CD4-positive, alpha-beta T cell treated with Interleukin-10 for 1 hour (primary cell): ENCODE data around the gene SMYD3.
"Not testable (repeated sequence)": the region's sequence is repeated elsewhere in the genome, so short reads cannot be mapped to it uniquely, and the experiment has no call there.

Source experiments
- DNase-seq: peaks from one replicate; pipeline ENCODE4 v3.0.0-alpha.2; 2020

Gene SMYD3

DNA sequence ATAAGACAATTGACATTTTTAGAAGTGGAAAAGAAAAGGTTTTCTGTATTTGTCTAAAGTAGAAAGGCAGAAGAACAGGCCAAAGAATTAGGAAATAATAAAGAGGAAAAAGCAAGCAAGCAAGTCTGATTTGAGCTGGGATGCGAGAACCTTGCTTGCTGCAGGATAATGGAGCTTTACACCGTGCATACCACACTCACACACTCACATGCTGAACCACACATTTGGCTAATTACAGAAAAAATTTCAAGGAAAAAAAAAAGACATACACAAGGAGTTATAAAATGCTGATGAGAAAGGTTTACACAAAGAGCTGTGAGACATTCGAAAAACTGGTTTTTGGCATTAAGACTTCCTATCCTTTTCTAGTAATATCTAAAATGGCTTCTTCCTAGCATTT lies 758.4 kb downstream of the SMYD3 start:
- no peak for DNase-seq

DNA sequence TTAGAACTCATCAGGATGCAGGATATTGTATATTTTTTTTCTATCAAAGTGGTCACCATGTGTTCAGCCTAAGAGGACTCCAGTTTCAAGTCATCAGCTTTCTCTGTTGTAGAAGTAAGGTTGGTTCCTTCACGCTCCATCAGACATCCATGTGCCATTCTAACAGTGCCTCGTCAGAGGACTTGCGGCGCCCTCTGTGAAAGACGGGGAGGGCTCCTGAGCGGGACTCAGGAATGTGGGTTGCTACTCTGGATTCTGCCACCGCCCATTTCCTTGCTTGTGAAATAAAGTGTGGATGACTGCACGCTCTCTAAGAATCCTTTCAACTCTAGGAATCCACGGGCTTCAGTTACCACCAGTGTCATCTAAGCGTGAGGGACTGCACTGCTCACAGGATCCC lies 758.8 kb downstream of the SMYD3 start:
- no peak for DNase-seq

GRCh38 chr1:245742896-245743295 lies 764.2 kb downstream of the SMYD3 start:
- no peak for DNase-seq

DNA sequence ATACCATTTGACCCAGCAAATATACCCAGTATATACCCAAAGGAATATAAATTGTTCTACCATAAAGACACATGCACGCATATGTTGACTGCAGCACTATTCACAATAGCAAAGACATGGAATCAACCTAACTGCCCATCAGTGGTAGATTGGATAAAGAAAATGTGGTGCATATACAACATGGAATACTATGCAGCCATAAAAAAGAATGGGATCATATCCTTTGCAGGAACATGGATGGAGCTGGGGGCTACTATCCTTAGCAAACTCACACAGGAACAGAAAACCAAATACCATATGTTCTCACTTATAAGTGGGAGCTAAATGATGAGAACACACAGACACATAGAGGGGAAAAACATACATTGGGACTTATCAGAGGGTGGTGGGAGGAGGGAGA lies 766.7 kb downstream of the SMYD3 start:
- DNase-seq, result not testable (repeated sequence)

- DNase-seq, result no peak
Observed at GRCh38 chr1:245730801-245731200, 776.3 kb downstream of the SMYD3 start.

DNA sequence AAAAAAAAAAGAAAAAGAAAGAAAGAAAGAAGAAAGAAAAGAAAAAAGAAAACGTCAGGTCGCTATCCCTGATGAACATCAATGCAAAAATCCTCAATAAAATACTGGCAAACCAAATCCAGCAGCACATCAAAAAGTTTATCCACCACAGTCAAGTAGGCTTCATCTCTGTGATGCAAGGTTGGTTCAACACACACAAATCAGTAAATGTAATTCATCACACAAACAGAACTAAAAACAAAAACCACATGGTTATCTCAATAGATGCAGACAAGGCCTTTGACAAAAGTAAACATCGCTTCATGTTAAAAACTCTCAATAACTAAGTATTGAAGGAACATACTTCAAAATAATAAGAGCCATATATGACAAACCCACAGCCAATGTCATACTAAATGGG lies 779.0 kb downstream of the SMYD3 start:
- DNase-seq, result not testable (repeated sequence)

DNA sequence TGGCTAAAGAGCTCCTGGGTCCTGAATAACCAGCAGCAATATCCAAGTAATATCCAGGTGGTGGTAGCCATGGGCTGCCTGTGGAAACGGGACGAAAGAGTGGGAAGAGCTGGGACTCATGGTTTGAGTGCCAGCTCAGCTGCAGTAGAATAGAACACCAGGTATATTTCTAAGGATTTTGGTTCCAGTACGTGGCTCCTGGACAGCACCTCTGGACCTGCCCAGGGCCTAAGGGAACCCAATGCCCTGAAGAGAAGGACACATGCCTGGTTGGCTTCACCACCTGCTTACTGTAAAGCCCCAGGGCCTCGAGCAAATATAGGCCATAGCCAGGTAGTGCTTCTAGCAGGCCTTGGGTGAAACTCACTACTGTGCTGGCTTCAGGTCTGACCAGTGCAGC lies 785.6 kb downstream of the SMYD3 start:
- no peak for DNase-seq

DNA sequence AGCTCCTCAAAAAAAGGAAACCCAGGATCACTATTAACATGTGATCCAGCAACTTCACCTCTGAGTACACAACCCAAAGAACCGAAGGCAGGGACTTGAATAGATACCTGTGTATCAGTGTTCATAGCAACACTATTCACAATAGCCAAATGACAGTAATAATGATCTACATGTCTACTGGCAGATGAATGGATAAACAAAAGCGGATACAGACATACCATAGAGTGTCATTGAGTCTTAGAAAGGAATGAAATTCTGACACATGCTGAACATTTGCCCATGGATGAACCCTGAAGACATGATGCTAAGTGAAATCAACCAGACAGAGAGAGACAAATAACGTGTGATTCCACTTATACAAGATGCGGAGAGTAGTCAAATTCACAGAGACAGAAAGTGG lies 788.1 kb downstream of the SMYD3 start:
- DNase-seq, result no peak

GRCh38 chr1:245718123-245718522 lies 789.0 kb downstream of the SMYD3 start:
- no peak for DNase-seq

- no peak for DNase-seq
Observed at GRCh38 chr1:245717611-245718010, 789.5 kb downstream of the SMYD3 start.

DNA sequence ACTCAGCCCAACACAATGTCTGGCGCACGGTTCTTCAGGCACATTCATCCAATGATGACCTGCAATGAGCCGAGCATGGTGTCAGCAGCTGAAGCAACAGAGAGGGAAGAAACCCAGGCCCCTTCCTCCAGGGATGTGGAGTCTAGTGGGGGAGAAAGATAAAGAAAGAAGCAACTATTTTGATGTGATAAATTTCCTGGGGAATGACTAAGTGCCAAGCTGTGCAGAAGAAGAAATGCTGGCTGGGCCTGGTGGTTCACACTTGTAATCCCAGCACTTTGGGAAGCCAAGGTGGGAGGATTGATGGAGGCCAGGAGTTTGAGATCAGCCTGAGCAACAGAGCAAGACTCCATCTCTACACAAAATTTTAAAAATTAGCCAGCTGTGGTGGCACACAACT lies 790.5 kb downstream of the SMYD3 start:
- no peak for DNase-seq

DNA sequence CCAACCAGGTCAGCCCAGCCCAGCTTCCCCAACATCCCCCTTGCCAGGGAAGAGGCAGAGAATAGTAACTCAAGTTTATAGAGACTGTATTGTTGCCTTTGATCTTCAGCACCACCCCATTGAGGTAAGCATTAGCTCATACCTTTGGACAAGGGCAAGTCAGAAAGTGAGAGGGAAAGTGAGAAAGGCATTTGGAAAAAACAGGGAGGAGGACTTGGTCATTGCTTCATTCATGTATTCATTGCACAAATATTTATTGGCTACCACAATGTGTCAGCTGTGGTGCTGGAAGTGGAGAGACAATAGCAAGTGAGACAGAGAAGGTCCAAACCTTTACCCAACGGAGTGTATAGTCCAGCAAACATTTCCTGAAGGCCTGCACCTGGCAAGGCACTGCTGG lies 791.1 kb downstream of the SMYD3 start:
- no peak for DNase-seq

DNA sequence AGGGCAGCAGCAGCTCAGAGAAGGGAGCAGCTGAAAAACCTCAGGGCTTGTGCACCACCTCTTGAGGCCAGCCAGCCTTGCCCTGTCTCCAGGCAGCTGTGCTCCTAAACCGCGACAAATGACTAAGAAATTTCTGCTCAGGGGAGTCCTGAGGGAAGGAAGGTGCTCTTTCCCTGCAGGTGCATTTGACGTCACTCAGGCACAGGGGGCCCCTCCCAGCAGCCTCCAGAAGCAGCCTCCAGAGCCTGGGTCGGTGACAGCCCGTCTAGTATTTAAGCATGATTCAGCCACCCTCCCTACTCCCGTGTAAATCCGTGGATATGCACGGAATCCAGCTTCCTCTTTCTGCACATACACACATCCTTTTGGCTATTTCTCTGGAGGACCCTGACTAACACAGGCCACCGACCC lies 791.8 kb downstream of the SMYD3 start:
- no peak for DNase-seq

DNA sequence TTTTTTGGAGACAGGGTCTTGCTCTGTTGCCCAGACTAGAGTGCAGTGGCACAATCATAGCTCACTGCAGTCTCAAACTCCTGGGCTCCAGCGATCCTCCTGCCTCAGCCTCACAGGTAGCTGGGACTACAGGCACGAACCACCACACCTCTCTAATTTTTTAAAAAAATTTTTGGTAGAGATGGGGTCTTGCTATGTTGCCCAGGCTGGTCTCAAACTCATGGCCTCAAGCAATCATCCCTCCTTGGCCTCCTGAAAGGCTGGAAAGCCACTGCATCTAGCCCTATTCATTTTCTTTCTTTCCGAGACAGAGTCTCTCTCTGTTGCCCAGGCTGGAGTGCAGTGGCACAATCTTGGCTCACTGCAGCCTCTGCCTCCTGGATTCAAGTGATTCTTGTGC lies 793.1 kb downstream of the SMYD3 start:
- DNase-seq, result not testable (repeated sequence)

- DNase-seq, result no peak
Observed at GRCh38 chr1:245710961-245711903, 795.8 kb downstream of the SMYD3 start.

GRCh38 chr1:245707941-245708340 lies 799.1 kb downstream of the SMYD3 start:
- no peak for DNase-seq

DNA sequence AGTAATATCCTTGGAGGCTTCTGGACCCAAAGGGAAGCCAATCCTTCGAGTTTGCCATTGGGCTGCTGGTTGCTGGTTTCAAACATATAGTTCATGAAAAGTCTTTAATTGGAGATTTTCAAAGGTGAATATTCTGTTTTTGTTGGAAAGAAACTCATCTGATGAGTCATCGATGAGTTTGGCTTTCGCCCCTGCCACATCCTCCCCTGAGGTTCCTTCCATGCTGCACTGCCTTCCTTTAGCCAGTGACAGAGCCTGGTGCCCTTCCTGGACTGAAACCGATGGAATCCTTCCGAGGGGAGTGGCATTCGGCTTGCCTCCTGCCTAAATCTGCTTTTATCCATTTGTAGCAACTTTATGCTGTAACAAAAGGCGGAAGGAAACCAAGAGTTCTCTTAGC lies 802.3 kb downstream of the SMYD3 start:
- DNase-seq, result no peak

DNA sequence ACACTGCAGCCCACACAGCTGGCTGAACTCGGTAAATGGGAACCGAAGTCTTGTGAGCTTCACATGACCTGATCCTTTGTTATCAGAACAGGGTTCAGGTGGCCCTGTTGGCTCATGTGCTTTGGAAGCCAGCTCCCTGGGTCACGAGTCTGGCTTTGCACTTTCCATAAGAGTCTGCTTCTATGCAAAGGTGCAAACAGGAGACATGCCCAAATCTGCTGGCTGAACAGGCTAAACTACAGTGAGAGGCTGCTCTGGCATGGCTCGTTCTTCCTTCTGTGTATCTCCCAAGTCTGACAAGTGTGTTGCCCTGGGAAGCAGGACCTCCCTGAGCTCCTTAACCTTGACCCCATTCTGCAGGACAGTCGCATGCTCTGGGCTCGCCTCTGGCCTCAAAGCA lies 802.7 kb downstream of the SMYD3 start:
- DNase-seq, result no peak

DNA sequence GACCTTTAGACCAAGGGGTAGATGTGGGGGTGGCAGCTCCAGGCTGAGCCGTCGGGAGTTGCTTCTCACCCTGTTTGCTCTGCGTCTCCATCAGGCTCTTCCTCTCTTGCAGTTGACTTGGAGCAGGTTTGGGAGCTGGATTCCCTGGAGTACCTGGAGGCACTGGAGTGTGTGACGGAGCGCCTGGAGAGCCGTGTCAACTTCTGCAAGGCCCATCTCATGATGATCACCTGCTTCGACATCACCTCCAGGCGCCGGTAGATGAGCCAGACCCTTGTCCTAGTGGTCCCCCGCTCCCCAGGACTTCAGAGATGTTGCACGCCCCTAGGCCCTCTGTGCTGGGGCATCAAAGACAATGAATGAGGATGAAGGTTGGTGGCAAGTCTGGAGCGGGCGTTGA lies 804.7 kb downstream of the SMYD3 start:
- no peak for DNase-seq

GRCh38 chr1:245701631-245702030 lies 805.4 kb downstream of the SMYD3 start:
- no peak for DNase-seq

DNA sequence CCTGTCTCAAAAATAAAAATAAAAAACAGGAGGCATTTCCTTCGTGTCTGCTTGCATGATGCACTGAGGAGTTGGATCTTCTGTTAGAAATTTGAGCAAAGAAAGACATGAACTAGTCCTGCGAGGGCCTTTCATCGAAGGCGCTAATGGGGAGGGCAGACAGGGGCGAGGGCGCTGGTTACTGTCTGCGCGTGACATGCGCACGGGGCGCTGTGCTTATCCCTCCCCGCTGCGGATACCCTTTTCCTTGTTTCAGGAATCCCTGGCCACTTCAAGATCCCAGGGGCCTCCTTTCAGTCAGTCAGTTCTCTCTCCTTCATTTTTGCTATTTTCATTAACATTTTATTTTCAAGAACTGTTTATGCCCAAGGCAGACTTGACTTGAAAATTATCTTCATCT lies 806.4 kb downstream of the SMYD3 start:
- DNase-seq, result no peak
